GM12865 (cell line): ENCODE measurements around the gene YIF1B.

Experiments used
- DNase-seq: peaks from one replicate; pipeline ENCODE4 v3.0.0; 2010; ENCODE audit warnings: low read depth
- H3K4me3 ChIP-seq: 2 replicates; pipeline ENCODE4 v1.5.1; 2011; ENCODE audit warnings: mild to moderate bottlenecking, low read depth, low read length, control low read depth
- CTCF ChIP-seq: IDR thresholded peaks from 2 replicates; pipeline ENCODE4 v1.5.1; 2011; ENCODE audit warnings: low read length, control low read depth, low read depth, inconsistent platforms; ENCODE audit not compliant: insufficient read depth; ENCODE audit errors: missing control alignments

The YIF1B gene

DNA sequence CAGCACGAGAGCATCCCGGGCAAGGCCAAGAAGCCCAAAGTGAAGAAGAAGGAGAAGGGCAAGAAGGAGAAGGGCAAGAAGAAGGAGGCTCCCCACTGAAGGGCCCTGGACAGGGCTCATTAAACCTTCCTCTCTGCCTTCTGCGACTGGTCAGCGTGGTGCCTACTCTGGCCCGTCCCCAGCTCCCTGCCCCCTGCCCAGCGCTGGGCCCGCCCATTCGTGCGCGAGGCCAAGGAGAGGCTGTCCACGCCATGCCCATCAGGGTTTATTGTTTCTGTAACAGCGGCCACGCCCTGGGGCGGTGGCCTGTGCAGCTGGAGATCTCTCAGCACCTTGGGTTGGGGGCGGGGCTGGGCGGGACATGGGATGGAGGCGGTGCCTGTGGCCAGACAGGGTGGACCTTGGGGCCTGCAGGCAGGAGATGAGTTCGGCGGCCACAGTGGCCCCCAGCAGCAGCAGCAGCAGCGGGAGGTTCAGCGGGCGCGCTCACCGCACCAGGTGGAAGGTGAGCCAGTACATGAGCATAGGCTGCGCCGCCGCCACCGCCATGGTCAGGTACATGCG is 10.8 kb downstream of the YIF1B start:
- no peak for DNase-seq
- no peak overlapping the region for H3K4me3 ChIP-seq
- no peak for TF ChIP-seq CTCF

DNA sequence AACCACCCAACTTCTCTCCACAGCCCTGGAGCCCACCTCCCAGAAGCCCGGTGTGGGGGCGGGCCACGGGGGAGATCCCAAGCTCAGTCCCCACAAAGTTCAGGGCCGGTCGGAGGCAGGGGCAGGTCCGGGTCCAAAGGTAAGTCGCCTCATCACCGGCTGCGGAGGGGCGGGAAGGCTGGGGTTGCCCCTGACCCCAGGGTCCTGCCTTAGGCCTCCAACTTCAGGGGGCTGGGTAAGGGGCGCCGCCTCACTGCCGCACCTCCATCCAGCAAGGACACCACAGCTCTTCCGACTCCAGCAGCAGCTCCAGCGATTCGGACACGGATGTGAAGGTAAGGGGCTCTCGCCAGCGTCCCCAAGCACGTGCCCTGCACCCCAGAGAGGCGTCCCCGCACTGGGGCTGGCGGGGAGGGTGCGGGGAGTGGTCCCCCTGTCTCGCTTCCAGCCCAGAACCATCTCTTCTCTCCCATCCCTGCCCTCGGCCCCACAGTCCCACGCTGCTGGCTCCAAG is 11.3 kb downstream of the YIF1B start:
- no peak for TF ChIP-seq CTCF
- DNase-seq = no peak
- H3K4me3 ChIP-seq = no peak overlapping the region

GRCh38 chr19:38303517-38304351 is 12.0 kb downstream of the YIF1B start, which contains the start of gene C19orf33:
Gene C19orf33 (plus strand): TSS chr19:38304251. CDS start chr19:38304262, 11 bp downstream.
- no peak for TF ChIP-seq CTCF
- no peak for DNase-seq
- no peak within 1 kb of the TSS for H3K4me3 ChIP-seq

- DNase-seq = no peak
- no peak overlapping the region for H3K4me3 ChIP-seq
- TF ChIP-seq CTCF = no peak
Measured at GRCh38 chr19:38298821-38299680, 16.7 kb downstream of the YIF1B start.

- no peak for DNase-seq
- H3K4me3 ChIP-seq = no peak overlapping the region
- no peak for TF ChIP-seq CTCF
Measured at GRCh38 chr19:38294090-38294489, 21.7 kb downstream of the YIF1B start.

DNA sequence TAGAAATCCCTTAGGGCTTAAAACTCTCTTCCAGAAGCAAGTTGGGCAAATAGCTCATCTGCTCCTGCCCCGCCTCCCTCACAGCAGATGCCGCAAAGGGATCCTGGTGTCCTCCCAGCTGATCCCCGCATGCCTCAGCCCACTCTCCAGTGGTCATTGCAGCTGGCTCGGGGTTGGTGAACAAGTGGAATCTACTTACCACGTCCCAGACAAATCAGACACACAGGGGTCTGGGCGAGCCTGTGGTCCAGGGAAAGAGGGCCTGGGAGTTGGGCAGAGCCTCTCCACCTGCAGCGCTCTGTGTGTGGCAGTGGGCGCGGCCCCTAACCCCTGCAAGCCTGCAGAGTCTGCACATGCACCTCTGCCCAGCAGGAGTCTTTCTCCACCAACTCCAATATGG is 22.5 kb downstream of the YIF1B start:
- DNase-seq = no peak
- TF ChIP-seq CTCF = no peak
- no peak overlapping the region for H3K4me3 ChIP-seq
